Measurements from ENCODE around the gene CFAP299. TPM values are rescaled to one million over a fixed set of nuclear protein-coding genes. Genes with fewer than 3 reads are reported as not detected.

The CFAP299 gene
- total and polyA plus RNA-seq, 2 of the 13 experiments (the other 11 are each of a cell fraction or from before 2014, with no cell fraction given) = not detected

GRCh38 chr4:80911458-80911857, 575.9 kb downstream of the CFAP299 start (continued):
- TF ChIP-seq ZNF276 (CRISPR knock-in tag; IDR thresholded peaks at IDR 0.05; ENCODE audit: low read depth) = no peak
- TF ChIP-seq ZNF501 (CRISPR knock-in tag; IDR thresholded peaks at IDR 0.05) = no peak
- no peak for TF ChIP-seq ZNF318 (CRISPR knock-in tag; IDR thresholded peaks at IDR 0.05)
- TF ChIP-seq NFATC3 (CRISPR knock-in tag; IDR thresholded peaks at IDR 0.05) = no peak
- TF ChIP-seq E2F5 (CRISPR knock-in tag; conservative IDR thresholded peaks at IDR 0.05) = no peak
- no peak for TF ChIP-seq FOXK2 (IDR thresholded peaks at IDR 0.05)
- no peak for TF ChIP-seq ZBTB4 (CRISPR knock-in tag; IDR thresholded peaks at IDR 0.05; ENCODE audit: borderline replicate concordance)
- TF ChIP-seq ZSCAN20 (CRISPR knock-in tag; IDR thresholded peaks at IDR 0.05; ENCODE audit: borderline replicate concordance) = no peak
- TF ChIP-seq ZNF367 (CRISPR knock-in tag; IDR thresholded peaks at IDR 0.05; ENCODE audit: borderline replicate concordance) = no peak
- TF ChIP-seq ZNF782 (CRISPR knock-in tag; IDR thresholded peaks at IDR 0.05; ENCODE audit: borderline replicate concordance) = no peak

Data from HepG2 (cell line).